SHP77 (cell line): ENCODE results near the gene CRELD1.
"Not testable (repeated sequence)": the region's sequence is repeated elsewhere in the genome, so short reads cannot be mapped to it uniquely, and the experiment has no call there.

ENCODE experiments used
- DNase-seq, 2 experiments: peaks; one replicate each; lab custom pipeline; 2025; lab: John Stamatoyannopoulos, UW

CRELD1 gene

GRCh38 chr3:9933561-9934234, at the start of gene CRELD1:
Gene CRELD1 (plus strand): TSS chr3:9933834. CDS start chr3:9934439, 605 bp downstream.
- DNase-seq: peak; percentile 87 to 93

- DNase-seq: no peak
Observed at GRCh38 chr3:9884555-9885165, 49.0 kb upstream of the CRELD1 start.

- DNase-seq: no peak
Observed at GRCh38 chr3:9886328-9886727, 47.3 kb upstream of the CRELD1 start.

- DNase-seq: no peak
Observed at GRCh38 chr3:9887480-9887879, 46.2 kb upstream of the CRELD1 start.

- DNase-seq: no peak
Observed at GRCh38 chr3:9888540-9888939, 45.1 kb upstream of the CRELD1 start.

GRCh38 chr3:9889405-9889804, 44.2 kb upstream of the CRELD1 start:
- no peak for DNase-seq

- peak; percentile 58 to 77 for DNase-seq
Observed at GRCh38 chr3:9890249-9891071, 43.2 kb upstream of the CRELD1 start, which contains the start of gene JAGN1. Gene JAGN1 (plus strand): TSS chr3:9890610. CDS start chr3:9890723, 113 bp downstream.

- DNase-seq: no peak
Observed at GRCh38 chr3:9891072-9891622, 42.5 kb upstream of the CRELD1 start.

GRCh38 chr3:9893739-9894138, 39.9 kb upstream of the CRELD1 start:
- DNase-seq: no peak

GRCh38 chr3:9895715-9896114, 37.9 kb upstream of the CRELD1 start:
- not testable (repeated sequence) for DNase-seq

GRCh38 chr3:9896755-9897407, 36.8 kb upstream of the CRELD1 start:
- not testable (repeated sequence) for DNase-seq

- peak in 1 of 2 experiments; percentile 14 for DNase-seq
Observed at GRCh38 chr3:9897408-9898372, 35.9 kb upstream of the CRELD1 start.

GRCh38 chr3:9898467-9899241, 35.0 kb upstream of the CRELD1 start:
- DNase-seq: no peak

- DNase-seq: no peak
Observed at GRCh38 chr3:9899289-9899791, 34.3 kb upstream of the CRELD1 start.

- DNase-seq: not testable (repeated sequence)
Observed at GRCh38 chr3:9900965-9901415, 32.6 kb upstream of the CRELD1 start.

GRCh38 chr3:9901967-9902366, 31.7 kb upstream of the CRELD1 start:
- no peak for DNase-seq

- DNase-seq: no peak
Observed at GRCh38 chr3:9902372-9903237, 31.0 kb upstream of the CRELD1 start, which contains the start of gene IL17RE. Gene IL17RE (plus strand): TSS chr3:9902848. CDS start chr3:9902933, 85 bp downstream.

- no peak for DNase-seq
Observed at GRCh38 chr3:9903238-9903624, 30.4 kb upstream of the CRELD1 start.
